G401.6 (cell line): Measurements from ENCODE around the gene ACKR3.

Experiments used
- FAIRE-seq: peaks from 2 replicates; lab custom pipeline; 2012; peaks lifted over from hg19 to GRCh38; lab: Jason Lieb, UNC

ACKR3 gene

GRCh38 chr2:236569573-236569973, at the start of gene ACKR3:
TSS of gene ACKR3 (plus strand) at chr2:236569825. CDS start at chr2:236580466, 10,641 bp downstream.
- FAIRE-seq = no peak

GRCh38 chr2:236521556-236521955, 48.1 kb upstream of the ACKR3 start:
- no peak for FAIRE-seq

- FAIRE-seq = no peak
Measured at GRCh38 chr2:236523249-236523648, 46.4 kb upstream of the ACKR3 start.

- FAIRE-seq = no peak
Measured at GRCh38 chr2:236525411-236525997, 44.1 kb upstream of the ACKR3 start.

- no peak for FAIRE-seq
Measured at GRCh38 chr2:236526455-236527158, 43.0 kb upstream of the ACKR3 start.

- FAIRE-seq = no peak
Measured at GRCh38 chr2:236527159-236527630, 42.4 kb upstream of the ACKR3 start.

GRCh38 chr2:236529606-236530005, 40.0 kb upstream of the ACKR3 start:
- FAIRE-seq = no peak

GRCh38 chr2:236530512-236530911, 39.1 kb upstream of the ACKR3 start:
- FAIRE-seq = no peak

GRCh38 chr2:236531195-236531594, 38.4 kb upstream of the ACKR3 start:
- FAIRE-seq = no peak

- no peak for FAIRE-seq
Measured at GRCh38 chr2:236531996-236532395, 37.6 kb upstream of the ACKR3 start.

- no peak for FAIRE-seq
Measured at GRCh38 chr2:236533343-236533742, 36.3 kb upstream of the ACKR3 start.

GRCh38 chr2:236535024-236535423, 34.6 kb upstream of the ACKR3 start:
- FAIRE-seq = no peak

- no peak for FAIRE-seq
Measured at GRCh38 chr2:236536727-236537398, 32.8 kb upstream of the ACKR3 start.

- no peak for FAIRE-seq
Measured at GRCh38 chr2:236538242-236538641, 31.4 kb upstream of the ACKR3 start.

GRCh38 chr2:236541008-236541562, 28.5 kb upstream of the ACKR3 start:
- FAIRE-seq = no peak

- FAIRE-seq = no peak
Measured at GRCh38 chr2:236544362-236544761, 25.3 kb upstream of the ACKR3 start.

- FAIRE-seq = no peak
Measured at GRCh38 chr2:236545248-236545658, 24.4 kb upstream of the ACKR3 start.

- no peak for FAIRE-seq
Measured at GRCh38 chr2:236545814-236546480, 23.7 kb upstream of the ACKR3 start.

- FAIRE-seq = no peak
Measured at GRCh38 chr2:236546561-236547002, 23.0 kb upstream of the ACKR3 start.

GRCh38 chr2:236547725-236548124, 21.9 kb upstream of the ACKR3 start:
- no peak for FAIRE-seq

- FAIRE-seq = no peak
Measured at GRCh38 chr2:236548179-236548921, 21.3 kb upstream of the ACKR3 start.

GRCh38 chr2:236549165-236549564, 20.5 kb upstream of the ACKR3 start:
- FAIRE-seq = no peak
